Measurements from ENCODE around the gene BNC2. TPM values are rescaled to one million over a fixed set of nuclear protein-coding genes. Genes with fewer than 3 reads are reported as not detected.
A peak's percentile ranks its signal among the peaks of the same experiment; 100 is the strongest.

Gene BNC2
- total and polyA plus RNA-seq, 2 of the 4 experiments (the other 2 are of a cell fraction): 15.5 to 45.2 TPM

DNA sequence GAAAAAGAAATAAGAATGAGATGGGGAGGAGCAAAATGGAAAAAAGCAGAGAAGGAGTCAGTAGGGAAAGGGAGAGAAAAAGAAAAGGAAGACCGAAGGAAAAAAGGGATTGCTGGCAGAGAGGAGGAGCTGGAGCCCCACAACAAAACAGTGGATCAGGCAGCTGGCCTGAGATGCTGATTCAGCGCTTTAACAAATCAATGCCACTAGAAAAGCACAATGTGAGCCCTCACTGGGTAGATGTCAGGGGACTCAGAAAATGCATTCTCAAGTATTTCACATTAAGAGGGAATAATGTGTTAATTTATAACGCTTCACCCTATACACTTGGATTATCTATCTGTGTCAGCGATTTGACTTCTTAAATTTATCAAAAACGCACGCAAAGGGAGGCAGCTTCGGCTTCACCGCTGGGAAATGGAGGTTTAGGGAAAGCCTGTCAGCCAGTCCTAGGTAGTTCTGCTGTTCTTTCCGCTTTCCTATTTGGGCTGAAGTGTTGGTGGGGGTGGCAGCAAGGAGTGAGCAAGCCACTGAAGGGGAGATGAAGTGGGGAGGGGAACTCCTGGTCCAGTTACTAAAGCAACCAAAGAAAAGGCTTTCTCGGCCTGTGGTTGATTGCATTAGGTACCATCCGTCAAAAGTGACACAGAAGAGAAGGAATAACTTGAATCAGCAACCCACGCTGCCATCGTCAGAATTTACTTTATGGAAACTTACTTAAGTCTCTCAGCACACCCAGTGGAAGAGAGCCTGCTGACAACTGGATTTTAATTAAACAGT is 161.6 kb downstream of the BNC2 start:
- POLR2A ChIA-PET (ENCODE audit: unreplicated experiment): no interaction called here

More for the DNA sequence above, 161.6 kb downstream of the BNC2 start:
- Histone ChIP-seq H2AK5ac (ENCODE audit: low read depth, low read length) (peak overlapping the region; percentile 98), H3K56ac (ENCODE audit: extremely low read depth, insufficient read depth, low read length) (peak overlapping the region; percentile 49), H3K18ac (ENCODE audit: low read depth, low read length) (peak overlapping the region; percentile 91), H2AK9ac (replicated peaks; ENCODE audit: low read depth, low read length, poor library complexity) (peak overlapping the region; percentile 59), H2BK15ac (ENCODE audit: low read depth, low read length) (peak overlapping the region; percentile 99), H3K9me3 (ENCODE audit: control insufficient read depth, insufficient read depth, low read length) (no peaks in the 10 kb centered on the region), H3K79me1 (ENCODE audit: low read depth in 1 of 2, low read length in 2 of 2) (peaks cover 13 to 44% of the 10 kb centered on the region in 2 experiments), H3K36me3 (ENCODE audit: control insufficient read depth, insufficient read depth, low read length) (peaks cover 2% of the 10 kb centered on the region; the same call in 1 of the 2 replicates), H3K9ac (ENCODE audit: low read depth, low read length) (peak overlapping the region; percentile 58), H3K4me1 (ENCODE audit: control insufficient read depth, insufficient read depth, low read length) (peaks cover 16% of the 10 kb centered on the region), H4K8ac (ENCODE audit: low read depth in 2 of 2, low read length in 2 of 2) (peak overlapping the region; percentile 82 to 89), H3K27ac (ENCODE audit: insufficient read depth, low read length) (peak overlapping the region; percentile 37), H3K27me3 (ENCODE audit: control insufficient read depth, insufficient read depth, low read length) (no peaks in the 10 kb centered on the region), H2AFZ (replicated peaks; ENCODE audit: low read length, poor library complexity) (peak overlapping the region; percentile 71), H3K4me3 (ENCODE audit: insufficient read depth, low read depth, low read length) (no peak overlapping the region), H2BK20ac (ENCODE audit: low read depth, low read length) (peak overlapping the region; percentile 94), H2BK5ac (ENCODE audit: low read depth, low read length, poor library complexity, severe bottlenecking) (peak overlapping the region; percentile 83), H3K14ac (replicated peaks; ENCODE audit: low read depth, low read length) (peak overlapping the region; percentile 95), H3K4me2 (ENCODE audit: low read depth, low read length) (peak overlapping the region; percentile 75), H3K4ac (ENCODE audit: low read depth, low read length) (peak overlapping the region; percentile 97), H2BK120ac (ENCODE audit: low read depth, low read length) (peak overlapping the region; percentile 95), H4K91ac (ENCODE audit: insufficient read depth, low read depth, low read length) (peak overlapping the region; percentile 98), H3K9me1 (ENCODE audit: insufficient read depth, low read length) (peaks cover 15% of the 10 kb centered on the region), H4K20me1 (ENCODE audit: insufficient read depth, low read length) (no peaks in the 10 kb centered on the region), H4K5ac (ENCODE audit: low read depth, low read length) (peak overlapping the region; percentile 95), H3K23ac (ENCODE audit: low read depth, low read length) (peak overlapping the region; percentile 86)
- 10% methylated on average over 2 of the region's 13 CpGs; no CpG with 5 or more reads in 1 of the 2 experiments for WGBS, 2 experiments (ENCODE audit: extremely low coverage in 2 of 2, insufficient read length in 1 of 2)
- no TSS peak for BruUV-seq (replicated peaks)
- intact Hi-C loops (cut with micrococcal nuclease): loop anchor here (5.0 to 10.0 kb wide), 3 partner anchors 82 to 834 kb away; no protein-coding TSS in a partner anchor
- dilution Hi-C loops (cut with HindIII; ENCODE audit: low sequenced_read_pairs, unreplicated experiment): no loop called here
- TF ChIP-seq RCOR1 (IDR thresholded peaks at IDR 0.05; ENCODE audit: insufficient replicate concordance, low read length) (no peak), CEBPB (IDR thresholded peaks at IDR 0.05; ENCODE audit: low read depth, low read length) (peak; percentile 69), MAZ (IDR thresholded peaks at IDR 0.05; ENCODE audit: borderline replicate concordance, low read depth, low read length) (0 out of 2 replicates have a peak, but pooled peaks have one; percentile 21), MAFK (IDR thresholded peaks at IDR 0.05; ENCODE audit: low read depth, low read length) (peak; percentile 97)
- in situ Hi-C loops (cut with MboI; ENCODE audit: low sequenced_read_pairs): no loop called here
- CTCF ChIA-PET: no interaction called here
- ATAC-seq (ENCODE audit: low read depth) (no peak), DNase-seq (peak; percentile 74)
